Keratinocyte (primary cell): ENCODE data around the gene ADORA2B. TPM values are rescaled to one million over a fixed set of nuclear protein-coding genes. Genes with fewer than 3 reads are reported as not detected.

ENCODE experiments used
- DNase-seq: peaks from one replicate; pipeline ENCODE4 v3.0.0-alpha.2; 2011; ENCODE audit warnings: low read depth, missing footprints, low spot score
- FAIRE-seq: peaks from 2 replicates; lab custom pipeline; 2011; peaks lifted over from hg19 to GRCh38; lab: Jason Lieb, UNC
- H2AFZ ChIP-seq: 2 replicates; pipeline ENCODE4 v1.6.0; 2012; ENCODE audit warnings: low read length, control low read depth, inconsistent platforms; ENCODE audit not compliant: control insufficient read depth
- H3K27ac ChIP-seq: 2 replicates; pipeline ENCODE4 v1.5.1; 2011; ENCODE audit warnings: low read length; ENCODE audit not compliant: control insufficient read depth, insufficient read depth
- H3K27me3 ChIP-seq: 3 replicates; pipeline ENCODE4 v1.6.0; 2011; ENCODE audit warnings: low read length; ENCODE audit not compliant: control insufficient read depth, insufficient read depth; ENCODE audit errors: extremely low read depth
- H3K36me3 ChIP-seq, 2 experiments: 2 replicates in 1 of 2; 3 replicates in 1 of 2; pipeline ENCODE4 v1.5.1; 2011; ENCODE audit warnings: low read length in 2 of 2, mild to moderate bottlenecking in 1 of 2; ENCODE audit not compliant: control insufficient read depth in 2 of 2, insufficient read depth in 2 of 2; ENCODE audit errors: extremely low read depth in 1 of 2
- H3K4me1 ChIP-seq: 3 replicates; pipeline ENCODE4 v1.5.1; 2011; ENCODE audit warnings: low read length; ENCODE audit not compliant: control insufficient read depth, insufficient read depth; ENCODE audit errors: extremely low read depth
- H3K4me2 ChIP-seq: 3 replicates; pipeline ENCODE4 v1.6.0; 2011; ENCODE audit warnings: low read depth, low read length; ENCODE audit not compliant: control insufficient read depth, insufficient read depth; ENCODE audit errors: extremely low read depth
- H3K4me3 ChIP-seq, 3 experiments: fragments of 200-600 bp in 1 of 3; sonication (generic) in 1 of 3; 2 replicates in 2 of 3; 3 replicates in 1 of 3; pipeline ENCODE4 v1.5.1; 2011 to 2016; ENCODE audit warnings: low read length in 3 of 3, mild to moderate bottlenecking in 3 of 3, control low read depth in 2 of 3, inconsistent platforms in 1 of 3, low read depth in 1 of 3, mixed read lengths in 1 of 3, mixed run types in 1 of 3, moderate library complexity in 1 of 3; ENCODE audit not compliant: control insufficient read depth in 2 of 3, insufficient read depth in 2 of 3; ENCODE audit errors: extremely low read depth in 1 of 3
- H3K79me2 ChIP-seq: 2 replicates; pipeline ENCODE4 v1.6.0; 2012; ENCODE audit warnings: low read length; ENCODE audit not compliant: control insufficient read depth, insufficient read depth
- H3K9ac ChIP-seq: 3 replicates; pipeline ENCODE4 v1.6.0; 2011; ENCODE audit warnings: low read length; ENCODE audit not compliant: control insufficient read depth, insufficient read depth; ENCODE audit errors: extremely low read depth
- H3K9me1 ChIP-seq: 3 replicates; pipeline ENCODE4 v1.6.0; 2011; ENCODE audit warnings: low read length; ENCODE audit not compliant: control insufficient read depth, insufficient read depth; ENCODE audit errors: extremely low read depth
- H3K9me3 ChIP-seq: 2 replicates; pipeline ENCODE4 v1.5.1; 2012; ENCODE audit warnings: low read depth, low read length; ENCODE audit not compliant: control insufficient read depth
- H4K20me1 ChIP-seq: 3 replicates; pipeline ENCODE4 v1.6.0; 2011; ENCODE audit warnings: low read length; ENCODE audit not compliant: control insufficient read depth, insufficient read depth; ENCODE audit errors: extremely low read depth
- CTCF ChIP-seq, 3 experiments: IDR thresholded peaks in 1 of 3; conservative IDR thresholded peaks in 1 of 3; optimal IDR thresholded peaks in 1 of 3; 2 replicates in 2 of 3; 3 replicates in 1 of 3; pipeline versions ENCODE3 to v1.5.1; 2011; ENCODE audit warnings: low read length in 3 of 3, mild to moderate bottlenecking in 3 of 3, moderate library complexity in 2 of 3, control low read depth in 1 of 3, inconsistent platforms in 1 of 3; ENCODE audit not compliant: insufficient read depth in 2 of 3; ENCODE audit errors: extremely low read depth in 1 of 3
- EZH2 ChIP-seq: IDR thresholded peaks from one replicate; pipeline ENCODE4 v1.6.1; 2012; ENCODE audit warnings: inconsistent platforms, mild to moderate bottlenecking, low read length, moderate library complexity
- dilution Hi-C: fragments of 300-500 bp; cut with MboI; formaldehyde crosslinking; loops from one replicate; pipeline ENCODE4 v1.7.0; 2020; ENCODE audit warnings: low sequenced_read_pairs; ENCODE audit not compliant: extremely low pct_ligation_motif_present
- polyA plus RNA-seq, 5 experiments: library from polyadenylated mRNA; depleted of rRNA in 3 of 5; stranded (reverse) in 3 of 5; stranded (forward) in 1 of 5; unstranded in 1 of 5; fragments of >200 nt; gene quantifications; 1 replicate in 1 of 5; 2 replicates in 3 of 5; 3 replicates in 1 of 5; pipeline versions ENCODE4 v1.2.1 to v1.2.3, GENCODE V29; 2011 to 2012; ENCODE audit warnings: missing spikeins in 2 of 5, low read depth in 1 of 5, low replicate concordance in 1 of 5

Gene ADORA2B
- polyA plus RNA-seq, 1 donor (not counting 4 experiments of a cell fraction or from before 2014, with no cell fraction given): 50.0 TPM

- Histone ChIP-seq H3K9me3 (no peaks in the 10 kb centered on the region), H2AFZ (no peak overlapping the region), H3K36me3 (no peaks in the 10 kb centered on the region), H3K9me1 (no peaks in the 10 kb centered on the region), H3K4me2 (no peak overlapping the region), H3K4me1 (peaks cover 4% of the 10 kb centered on the region), H3K4me3 (no peak overlapping the region), H3K79me2 (no peaks in the 10 kb centered on the region), H3K9ac (no peak overlapping the region), H3K27me3 (peaks cover 13% of the 10 kb centered on the region), H3K27ac (no peak overlapping the region), H4K20me1 (no peaks in the 10 kb centered on the region)
- TF ChIP-seq EZH2: no peak
- no peak for TF ChIP-seq CTCF (optimal IDR thresholded peaks at IDR 0.05 in 1 of 3, IDR thresholded peaks at IDR 0.05 in 1 of 3, conservative IDR thresholded peaks at IDR 0.05 in 1 of 3; ENCODE audit: extremely low read depth in 1 of 3, insufficient read depth in 2 of 3, low read length in 3 of 3)
- no peak for FAIRE-seq
- DNase-seq: no peak
- dilution Hi-C loops: no loop called here
These were observed 25.5 kb upstream of the ADORA2B start for GRCh38 chr17:15919466-15919865.

GRCh38 chr17:15920758-15921239 is 24.1 kb upstream of the ADORA2B start:
- no peak overlapping the region for H3K4me2 ChIP-seq
- DNase-seq: peak; percentile 56

More at GRCh38 chr17:15920758-15921239, 24.1 kb upstream of the ADORA2B start:
- Histone ChIP-seq H3K9me3 (no peaks in the 10 kb centered on the region), H3K9me1 (no peaks in the 10 kb centered on the region), H3K79me2 (no peaks in the 10 kb centered on the region), H3K36me3 (no peaks in the 10 kb centered on the region), H3K27ac (no peak overlapping the region), H4K20me1 (no peaks in the 10 kb centered on the region), H3K4me1 (peaks cover 4% of the 10 kb centered on the region), H2AFZ (no peak overlapping the region), H3K27me3 (peaks cover 13% of the 10 kb centered on the region), H3K4me3 (no peak overlapping the region), H3K9ac (no peak overlapping the region)
- FAIRE-seq: peak; percentile 88
- dilution Hi-C loops: no loop called here
- TF ChIP-seq EZH2 (no peak), CTCF (optimal IDR thresholded peaks at IDR 0.05 in 1 of 3, IDR thresholded peaks at IDR 0.05 in 1 of 3, conservative IDR thresholded peaks at IDR 0.05 in 1 of 3; ENCODE audit: extremely low read depth in 1 of 3, insufficient read depth in 2 of 3, low read length in 3 of 3) (no peak)
